GM19240 (cell line): ENCODE data around the gene ZFYVE19.

ENCODE experiments used
- DNase-seq: peaks from one replicate; pipeline ENCODE4 v3.0.0; 2011; ENCODE audit warnings: low spot score; ENCODE audit not compliant: insufficient read length

Gene ZFYVE19

DNA sequence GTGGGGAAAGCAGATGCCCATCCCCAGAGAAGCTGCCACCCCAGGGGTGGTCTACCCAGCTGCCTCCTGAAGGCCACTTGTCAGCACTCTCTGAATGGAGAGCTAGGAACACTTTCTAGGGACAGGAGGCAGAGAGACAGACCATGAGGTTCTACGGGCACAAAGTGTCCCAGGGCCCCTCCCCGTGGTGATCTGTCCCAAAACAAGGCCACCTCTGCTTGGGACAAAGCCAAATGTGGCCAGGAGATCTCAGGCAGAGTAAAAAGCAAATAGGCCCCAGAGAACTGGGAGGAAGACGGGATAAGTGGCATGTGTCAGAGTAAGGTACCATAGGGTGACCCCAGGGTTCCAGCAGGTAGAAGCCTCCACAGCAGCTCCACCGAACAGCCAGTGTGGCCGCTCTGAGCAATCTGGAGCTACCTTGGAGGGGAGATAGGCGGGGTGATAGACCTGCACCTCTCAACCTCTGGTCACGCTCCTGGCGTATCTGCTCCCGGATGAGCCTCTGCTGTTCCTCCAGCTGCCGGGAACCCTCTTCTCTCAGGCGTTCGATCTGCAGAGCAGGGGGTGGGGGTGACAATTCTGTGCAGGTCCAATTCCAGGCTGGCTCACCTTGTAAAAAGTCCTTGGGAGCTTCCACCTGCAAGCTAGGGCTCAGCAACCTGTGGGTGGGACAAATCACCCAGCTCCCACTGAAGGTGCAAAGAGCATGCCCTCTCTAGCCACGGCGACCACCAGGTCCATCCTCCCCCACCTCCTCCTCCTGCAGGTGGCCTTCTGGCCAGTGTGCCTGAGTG, 31.0 kb upstream of the ZFYVE19 start:
- no peak for DNase-seq

DNA sequence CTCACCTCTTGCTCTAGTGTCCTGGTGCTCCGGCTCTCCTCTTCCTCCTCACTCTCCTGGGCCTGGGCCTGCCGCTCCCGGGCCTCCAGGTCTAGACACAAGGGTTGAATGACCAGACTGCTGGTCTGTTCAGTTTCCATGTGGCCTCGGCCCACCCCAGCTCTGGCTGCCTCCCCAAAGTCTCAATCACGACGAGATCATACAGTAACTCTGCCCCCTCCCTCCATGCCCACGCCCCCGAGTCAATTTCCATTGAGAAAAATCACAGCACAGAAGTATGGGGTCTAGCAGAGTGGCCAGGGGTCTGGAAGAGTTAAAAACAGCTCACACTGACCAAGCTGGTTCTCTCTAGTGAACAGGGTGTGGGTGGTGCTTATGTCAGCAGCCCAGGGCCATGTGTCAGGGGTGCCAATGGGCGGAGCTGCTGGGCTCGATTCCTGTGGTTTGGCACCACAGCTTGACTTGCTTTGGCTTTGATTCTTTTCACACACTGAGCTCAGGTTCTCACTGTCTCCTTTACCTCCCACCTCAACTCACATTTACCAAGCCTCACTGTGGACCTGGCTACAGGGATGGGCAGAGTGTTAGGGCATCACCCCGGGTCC, 30.2 kb upstream of the ZFYVE19 start:
- DNase-seq = no peak

DNA sequence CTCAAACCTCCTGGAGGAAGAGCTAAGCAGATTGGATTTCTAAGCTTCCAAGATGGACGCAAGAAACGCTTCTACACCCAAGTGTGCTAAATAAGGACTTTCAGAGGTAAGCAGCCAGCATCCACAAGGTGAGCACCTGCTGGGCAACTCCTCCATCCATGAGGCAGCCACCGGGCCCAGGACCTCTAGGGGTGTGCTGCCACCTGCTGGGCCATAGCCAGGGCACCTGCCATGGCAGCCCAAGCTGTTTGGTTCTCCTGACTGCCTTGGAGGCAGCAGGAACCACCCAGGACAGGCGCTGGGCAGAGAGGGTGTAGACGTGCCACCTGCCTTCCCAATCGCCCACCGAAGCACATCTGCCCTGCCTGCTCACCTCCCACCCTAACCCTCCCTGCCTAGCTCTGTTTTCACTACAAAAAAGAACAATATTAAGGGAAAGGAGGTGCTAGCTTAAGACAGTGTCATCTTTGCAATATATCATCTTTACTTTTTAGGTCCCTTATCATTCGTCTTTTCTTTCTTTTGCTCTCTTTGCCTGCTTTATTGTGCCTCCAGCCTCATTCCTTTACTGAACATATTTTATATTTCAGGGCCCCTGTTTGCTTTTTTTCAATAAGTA, 24.2 kb upstream of the ZFYVE19 start:
- peak; percentile 62 for DNase-seq

DNA sequence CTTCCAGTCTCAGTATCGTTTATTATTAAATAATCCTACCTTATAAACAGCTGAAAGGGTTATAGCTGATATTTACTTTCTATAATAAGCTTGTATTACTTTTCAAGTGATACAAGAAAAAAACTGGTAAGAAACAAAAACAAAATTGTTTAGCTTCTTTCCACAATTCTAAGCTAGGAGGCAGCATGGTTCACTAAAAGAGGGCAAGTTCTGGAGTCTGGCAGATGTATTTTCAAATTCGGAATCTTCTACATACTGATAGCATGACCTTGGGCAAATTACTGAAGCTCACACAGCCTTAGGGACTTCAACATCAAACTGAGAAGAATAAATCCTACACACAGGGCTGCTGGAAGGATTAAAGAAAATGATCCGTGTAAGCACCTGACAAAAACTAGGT, 21.7 kb upstream of the ZFYVE19 start:
- DNase-seq = no peak

DNA sequence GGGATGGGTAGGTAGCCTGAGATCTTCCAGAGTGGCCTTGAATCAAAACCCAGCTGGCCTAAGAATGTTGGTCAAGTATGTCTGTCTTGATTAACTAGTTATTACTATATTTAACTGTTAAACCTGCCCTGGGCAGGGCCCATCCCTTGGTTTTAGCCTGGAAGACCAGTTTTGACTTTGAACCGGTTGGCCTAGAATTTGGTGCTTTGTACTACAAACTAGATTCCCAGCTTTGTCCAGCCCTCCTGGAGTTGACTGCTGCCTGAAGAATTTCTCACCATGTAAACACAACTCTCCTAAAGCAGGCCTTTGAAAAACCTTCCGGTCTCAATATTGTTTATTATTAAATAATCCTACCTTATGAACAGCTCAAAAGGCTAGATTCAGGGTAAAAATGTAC, 21.1 kb upstream of the ZFYVE19 start:
- DNase-seq = no peak

DNA sequence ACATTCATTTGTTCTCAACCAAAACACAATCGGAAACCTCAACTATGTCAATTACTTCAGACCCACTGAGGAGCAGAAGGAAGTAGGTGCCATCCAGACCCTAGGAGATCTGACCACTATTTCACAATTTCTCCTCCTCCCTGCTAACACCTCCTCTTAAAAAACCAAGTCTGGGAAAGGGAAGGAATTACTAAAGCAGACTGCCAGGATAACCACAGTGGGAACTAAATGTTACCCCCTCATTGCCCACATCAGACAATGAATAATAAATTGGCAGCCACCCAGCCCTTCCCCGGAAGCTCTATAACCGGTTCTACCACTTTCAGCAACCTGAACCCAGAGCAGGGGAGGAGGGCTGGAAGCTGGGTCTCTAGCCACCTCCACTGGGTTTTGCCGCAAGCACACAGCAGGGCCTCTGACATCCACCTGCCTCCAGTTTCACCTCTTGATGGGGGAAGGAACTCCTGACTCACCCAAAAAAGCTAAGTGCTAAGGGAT, 19.5 kb upstream of the ZFYVE19 start:
- no peak for DNase-seq

DNA sequence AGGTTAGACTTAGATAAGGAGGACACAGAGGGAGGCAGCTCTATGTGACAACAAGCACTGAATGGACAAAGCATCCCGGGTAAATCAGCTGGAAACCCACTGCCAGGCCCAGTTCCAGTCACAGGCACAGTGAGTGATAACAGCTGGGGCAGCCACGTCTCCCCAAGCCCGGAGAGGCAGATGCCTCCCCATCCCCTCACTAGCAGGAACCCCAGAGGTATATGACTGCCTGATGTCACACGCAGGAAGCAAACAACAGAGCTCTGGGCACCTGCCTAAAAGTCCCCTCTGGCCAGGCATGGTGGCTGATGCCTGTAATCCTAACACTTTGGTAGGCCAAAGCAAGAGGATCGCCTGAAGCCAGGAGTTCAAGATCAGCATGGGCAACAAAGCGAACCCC, 18.9 kb upstream of the ZFYVE19 start:
- DNase-seq = no peak

DNA sequence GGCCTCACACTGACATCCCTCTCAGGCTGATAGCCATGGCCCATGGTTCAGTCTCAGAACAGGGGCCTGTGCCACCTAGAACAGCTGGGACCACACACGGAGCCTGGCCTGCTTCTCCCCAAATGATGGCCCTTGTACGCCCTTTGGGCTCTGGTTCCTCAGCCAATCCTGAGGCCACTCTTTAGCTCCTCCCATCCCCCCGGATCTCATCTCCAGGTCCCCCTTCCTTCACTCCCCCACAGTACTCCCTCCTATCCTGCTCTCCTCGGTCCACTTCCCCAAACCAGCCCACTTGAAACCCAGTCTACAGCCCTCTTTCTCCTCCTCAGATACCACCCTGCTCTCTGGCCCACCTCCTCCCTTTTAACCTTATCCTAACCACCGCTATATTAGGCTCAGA, 17.8 kb upstream of the ZFYVE19 start:
- no peak for DNase-seq

DNA sequence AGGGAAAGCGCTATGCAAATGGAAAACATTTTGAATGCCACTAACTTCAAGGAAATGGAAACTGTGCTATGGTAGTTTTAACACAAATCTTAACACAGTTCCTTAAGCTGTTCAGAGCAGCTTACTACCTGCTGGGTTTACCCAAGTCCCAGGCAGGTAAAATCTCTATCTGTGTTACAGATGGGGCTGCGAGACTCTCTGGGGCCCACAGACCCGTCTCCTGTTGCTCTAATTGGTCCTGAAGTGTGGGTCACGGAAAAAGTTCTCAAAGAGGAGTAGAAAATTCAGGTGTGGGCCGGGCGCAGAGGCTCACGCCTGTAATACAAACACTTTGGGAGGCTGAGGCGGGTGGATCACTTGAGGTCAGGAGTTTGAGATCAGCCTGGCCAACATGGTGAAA, 16.9 kb upstream of the ZFYVE19 start:
- no peak for DNase-seq

DNA sequence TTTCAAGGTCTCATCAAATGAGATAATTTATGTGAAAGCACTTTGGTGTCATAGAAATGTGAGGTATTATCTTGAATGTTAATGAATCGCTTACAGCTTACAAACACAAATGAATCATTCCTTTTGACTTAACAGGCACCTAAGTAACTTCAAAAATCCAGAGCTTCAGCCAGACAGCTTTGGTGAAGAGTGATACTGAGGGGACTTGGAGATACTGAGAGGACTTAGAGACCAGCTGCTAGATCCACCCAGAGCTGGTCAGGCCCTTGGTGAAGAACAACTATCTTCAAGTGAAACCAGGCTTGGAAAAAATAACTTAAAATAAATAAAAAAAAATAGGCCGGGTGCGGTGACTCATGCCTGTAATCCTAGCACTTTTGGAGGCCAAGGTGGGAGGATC, 16.2 kb upstream of the ZFYVE19 start:
- DNase-seq = no peak

DNA sequence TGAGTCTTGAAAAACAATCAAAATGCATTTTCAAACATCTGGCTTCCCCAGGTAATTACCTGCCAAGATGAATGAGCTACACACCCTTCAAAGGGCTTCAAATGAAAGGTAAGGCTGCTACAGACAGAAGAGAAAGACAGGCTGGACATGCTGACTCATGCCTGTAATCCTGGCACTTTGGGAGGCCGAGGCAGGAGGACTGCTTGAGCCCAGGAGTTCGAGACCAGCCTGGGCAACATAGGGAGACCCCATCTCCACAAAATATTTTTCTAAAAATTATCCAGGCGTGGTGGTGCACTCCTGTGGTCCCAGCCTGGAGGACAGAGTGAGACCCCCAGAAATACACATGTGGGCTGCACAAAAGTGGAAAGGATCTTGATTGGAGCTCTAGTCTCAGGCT, 14.5 kb upstream of the ZFYVE19 start:
- DNase-seq = no peak

DNA sequence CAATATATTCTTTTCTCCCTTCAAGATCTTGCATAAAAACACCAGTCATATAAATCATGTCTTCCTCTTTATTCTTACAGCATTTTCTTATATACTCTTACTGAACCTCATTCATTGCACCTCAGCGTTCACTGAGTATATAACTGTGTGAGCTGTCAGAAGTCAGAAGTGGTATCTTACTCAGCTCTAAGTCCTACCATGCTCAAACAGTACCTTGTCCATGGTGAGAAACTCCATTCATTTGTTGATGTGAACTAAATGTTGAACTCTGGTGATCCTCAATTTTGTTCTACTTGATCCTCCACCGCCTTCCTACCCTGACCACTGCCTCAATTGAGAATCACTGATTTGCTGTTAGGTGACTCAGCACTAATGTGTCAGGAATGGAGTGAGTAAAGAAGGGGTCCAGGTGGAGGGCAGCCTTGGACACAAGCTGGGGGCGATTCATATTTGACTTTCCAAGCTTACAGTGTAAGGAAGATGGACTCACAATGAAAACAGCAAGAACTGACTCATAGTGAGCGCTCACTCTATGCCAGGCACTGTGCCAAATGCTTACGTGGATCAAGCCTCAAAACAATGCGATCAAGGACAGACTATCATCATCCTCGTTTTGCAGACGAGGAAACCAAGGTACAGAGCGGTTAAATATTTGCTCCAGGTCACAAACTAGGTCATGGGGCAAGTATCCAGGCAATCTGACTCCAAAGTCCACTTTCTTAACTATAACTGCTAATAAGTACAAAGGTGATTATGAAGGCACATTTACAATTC, 13.5 kb upstream of the ZFYVE19 start:
- no peak for DNase-seq

DNA sequence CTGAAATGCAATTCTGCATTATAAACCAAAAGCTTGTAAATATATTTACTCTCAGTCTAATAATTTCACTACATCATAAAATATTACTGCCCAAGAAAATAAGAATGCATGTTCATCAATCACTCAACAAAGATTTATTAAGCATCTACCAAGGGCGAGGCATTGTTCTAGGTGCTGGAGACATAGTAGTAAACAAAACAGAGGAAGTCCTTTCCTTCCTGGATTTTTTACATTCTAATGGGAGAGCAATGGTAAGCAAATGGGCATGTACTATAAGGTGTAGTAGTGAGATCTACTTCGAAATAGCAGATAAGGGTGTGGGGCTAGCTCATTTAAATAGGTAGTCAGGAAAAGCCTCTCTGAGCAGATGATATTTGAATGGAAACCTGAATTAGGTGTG, 10.8 kb upstream of the ZFYVE19 start:
- no peak for DNase-seq

DNA sequence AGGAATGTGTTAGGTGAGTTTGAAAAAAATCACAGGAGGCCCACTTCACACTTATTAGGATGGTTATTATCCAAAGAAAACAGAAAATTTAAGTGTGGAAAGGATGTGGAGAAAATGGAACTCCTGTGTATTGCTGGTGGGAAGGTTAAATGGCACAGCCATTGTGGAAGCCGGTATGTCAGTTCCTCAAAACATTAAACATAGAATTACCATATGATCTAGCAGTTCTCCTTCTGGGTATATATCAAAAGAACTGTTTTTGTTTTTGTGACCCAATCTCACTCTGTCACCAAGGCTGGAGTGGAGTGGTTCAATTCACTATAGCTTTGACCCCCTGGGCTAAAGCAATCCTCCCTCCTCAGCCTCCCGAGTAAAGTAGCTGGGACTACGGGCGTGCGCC, 10.4 kb upstream of the ZFYVE19 start:
- no peak for DNase-seq

DNA sequence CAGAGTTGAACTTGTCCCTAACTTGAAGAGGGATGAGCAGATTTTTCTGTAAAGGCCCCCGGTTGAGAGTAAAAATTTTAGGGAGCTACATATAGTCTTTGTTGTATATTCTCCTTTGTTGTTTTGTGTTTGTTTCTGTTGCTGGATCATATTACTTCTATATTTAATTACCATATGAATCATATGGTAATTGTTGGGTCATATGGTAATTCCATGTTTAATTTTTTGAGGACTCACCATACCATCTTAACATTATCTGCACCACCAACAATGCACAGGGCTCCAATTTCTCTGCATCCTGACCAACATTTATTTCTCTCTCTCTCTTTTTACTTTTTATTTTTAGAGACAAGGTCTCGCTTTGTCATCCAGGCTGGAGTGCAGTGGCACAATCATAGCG, 7.4 kb upstream of the ZFYVE19 start:
- DNase-seq = no peak

DNA sequence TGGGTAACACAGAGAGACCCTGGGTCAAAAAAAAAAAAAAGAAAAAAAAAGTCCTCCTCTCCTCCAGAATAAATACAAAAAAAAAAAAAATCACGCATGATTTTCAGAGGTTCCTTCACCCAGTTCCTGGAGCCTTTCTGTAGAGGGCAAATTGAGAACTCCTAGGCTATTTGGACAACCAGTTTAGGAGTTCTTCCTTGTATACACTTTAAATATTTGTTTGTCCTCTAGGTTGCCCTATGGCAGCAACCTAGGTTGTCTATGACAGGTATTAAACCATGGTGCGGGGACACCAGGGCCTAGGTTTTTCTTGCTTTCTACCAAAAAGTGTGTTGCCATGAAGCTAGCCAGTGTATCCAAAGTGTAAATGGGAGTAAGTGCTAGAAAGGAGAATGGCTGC, 3.8 kb upstream of the ZFYVE19 start:
- DNase-seq = no peak

DNA sequence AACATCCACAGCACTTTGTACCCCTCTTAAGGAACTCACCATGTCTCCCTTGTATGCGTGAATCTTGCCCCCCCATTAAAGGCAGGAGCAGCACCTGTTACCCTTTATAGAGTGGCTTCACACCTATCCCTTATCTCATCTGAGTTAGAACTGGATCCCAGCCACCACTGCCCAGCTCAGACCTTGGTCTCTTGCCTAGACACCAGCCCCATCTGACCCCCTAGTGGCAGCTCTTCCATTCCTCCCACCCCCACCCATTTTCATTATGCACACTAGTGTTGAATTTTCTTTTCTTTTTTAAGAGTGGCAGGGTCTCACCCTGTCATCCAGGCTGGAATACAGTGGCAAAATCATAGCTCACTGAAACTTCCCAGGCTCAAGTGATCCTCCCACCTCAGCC, 3.2 kb upstream of the ZFYVE19 start:
- no peak for DNase-seq

DNA sequence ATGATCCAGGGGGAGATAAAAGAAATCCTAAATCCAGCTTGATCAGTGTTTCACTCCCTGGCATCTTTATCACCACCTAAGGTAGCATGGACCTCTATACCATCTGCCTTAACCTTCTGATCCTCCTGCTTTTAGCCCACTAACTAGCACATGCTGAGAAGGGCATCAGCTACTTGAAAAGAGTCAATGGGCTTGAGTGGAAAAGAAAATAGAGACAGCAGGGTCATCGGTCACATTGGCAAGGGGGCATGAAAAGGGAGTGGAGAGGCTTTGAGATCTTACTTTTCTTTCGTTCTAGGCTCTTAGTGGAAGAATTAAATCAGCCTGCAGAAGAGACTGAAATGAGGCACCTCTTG, 239 bp upstream of the ZFYVE19 start:
- DNase-seq = no peak

DNA sequence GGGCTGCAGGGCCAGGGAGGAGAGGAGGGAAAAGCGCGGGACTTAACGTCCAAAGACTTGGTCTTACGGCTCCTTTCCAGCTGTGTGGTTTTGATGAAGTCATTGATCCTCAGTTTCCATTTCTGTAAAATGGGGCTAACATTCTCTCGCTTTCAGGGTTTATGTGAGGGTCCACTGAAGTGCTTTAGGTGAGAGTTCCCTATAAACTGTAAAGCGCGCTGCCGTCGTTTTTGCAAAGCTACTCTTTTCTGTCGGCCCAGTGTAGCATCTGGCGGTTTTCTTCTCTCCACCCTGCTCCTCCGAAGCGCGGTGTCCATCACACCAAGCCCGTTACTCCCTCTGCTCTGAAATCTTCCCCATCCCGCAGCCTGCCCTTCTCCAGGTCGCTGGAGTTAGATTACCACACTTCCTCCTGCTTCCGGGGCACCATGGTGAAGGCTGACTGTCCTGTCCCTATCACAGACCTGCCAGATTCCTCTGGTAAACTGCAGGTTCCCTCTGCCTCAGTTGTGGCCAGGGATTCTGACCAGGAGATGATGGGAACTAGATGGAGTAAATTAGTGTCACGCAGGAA, 1.1 kb downstream of the ZFYVE19 start:
- no peak for DNase-seq

DNA sequence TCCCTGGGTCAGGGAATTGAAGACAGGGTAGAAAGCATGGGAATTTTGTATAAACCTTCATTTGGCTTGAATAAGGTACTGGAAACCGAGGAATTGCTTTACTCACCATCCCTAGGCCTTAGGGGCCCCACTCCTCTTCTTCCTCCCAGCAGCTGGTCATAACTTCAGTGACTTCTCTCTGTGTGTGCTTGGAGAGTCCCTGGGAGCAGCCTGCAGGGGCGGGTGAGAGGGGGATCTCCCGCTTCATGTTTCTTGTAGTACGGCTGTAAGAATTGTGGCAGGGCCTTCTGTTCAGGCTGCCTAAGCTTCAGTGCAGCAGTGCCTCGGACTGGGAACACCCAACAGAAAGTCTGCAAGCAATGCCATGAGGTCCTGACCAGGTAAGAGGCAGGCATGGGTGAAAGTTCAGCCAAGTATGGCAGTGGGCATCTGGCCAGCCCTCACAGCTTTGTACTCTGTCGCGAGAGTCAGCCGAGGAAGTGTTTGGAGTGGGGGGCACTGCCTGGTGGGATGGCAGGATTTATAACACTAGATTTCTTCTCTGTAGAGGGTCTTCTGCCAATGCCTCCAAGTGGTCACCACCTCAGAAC, 2.1 kb downstream of the ZFYVE19 start:
- no peak for DNase-seq

DNA sequence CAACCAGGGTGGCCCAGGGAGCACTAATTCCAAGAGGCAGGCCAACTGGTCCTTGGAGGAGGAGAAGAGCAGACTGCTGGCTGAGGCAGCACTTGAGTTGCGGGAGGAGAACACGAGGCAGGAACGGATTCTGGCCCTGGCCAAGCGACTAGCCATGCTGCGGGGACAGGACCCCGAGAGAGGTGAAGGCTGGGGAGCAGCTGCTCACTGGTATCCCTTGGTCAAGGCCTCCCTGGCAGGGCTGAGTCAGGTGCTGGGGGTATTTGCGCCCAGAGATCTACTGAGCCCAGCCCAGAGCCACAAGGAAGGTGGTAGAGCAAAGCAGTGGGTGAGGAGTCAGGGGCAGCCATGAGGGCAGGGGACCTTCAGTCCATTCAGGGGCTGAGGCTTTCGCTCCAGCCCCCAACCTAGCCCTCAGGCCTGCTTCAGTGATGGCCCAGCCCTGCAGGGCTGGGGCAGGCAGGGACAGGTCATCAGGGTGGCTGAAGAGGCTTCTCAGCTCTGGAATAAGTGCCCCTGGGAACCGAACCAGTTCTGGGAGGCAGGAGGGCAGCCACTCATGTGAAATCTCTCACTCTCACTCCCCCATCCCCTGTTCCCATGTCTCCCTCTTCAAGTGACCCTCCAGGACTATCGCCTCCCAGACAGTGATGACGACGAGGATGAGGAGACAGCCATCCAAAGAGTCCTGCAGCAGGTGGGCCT, 6.0 kb downstream of the ZFYVE19 start:
- no peak for DNase-seq
